ENCODE measurements around the gene ASB11. TPM values are rescaled to one million over a fixed set of nuclear protein-coding genes. Genes with fewer than 3 reads are reported as not detected.

ASB11 gene, protein sequence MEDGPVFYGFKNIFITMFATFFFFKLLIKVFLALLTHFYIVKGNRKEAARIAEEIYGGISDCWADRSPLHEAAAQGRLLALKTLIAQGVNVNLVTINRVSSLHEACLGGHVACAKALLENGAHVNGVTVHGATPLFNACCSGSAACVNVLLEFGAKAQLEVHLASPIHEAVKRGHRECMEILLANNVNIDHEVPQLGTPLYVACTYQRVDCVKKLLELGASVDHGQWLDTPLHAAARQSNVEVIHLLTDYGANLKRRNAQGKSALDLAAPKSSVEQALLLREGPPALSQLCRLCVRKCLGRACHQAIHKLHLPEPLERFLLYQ
- total RNA-seq: not detected in 2 replicates

GRCh38 chrX:15315509-15315908 is at the start of gene ASB11:
Gene ASB11 (minus strand): TSS chrX:15315640. CDS start chrX:15315605, 35 bp downstream.
- DNase-seq (ENCODE audit: extremely low read depth, low read depth, low spot score): no peak

- no peak for DNase-seq (ENCODE audit: extremely low read depth, low read depth, low spot score)
These were observed 44.3 kb upstream of the ASB11 start for GRCh38 chrX:15359701-15360100.

DNA sequence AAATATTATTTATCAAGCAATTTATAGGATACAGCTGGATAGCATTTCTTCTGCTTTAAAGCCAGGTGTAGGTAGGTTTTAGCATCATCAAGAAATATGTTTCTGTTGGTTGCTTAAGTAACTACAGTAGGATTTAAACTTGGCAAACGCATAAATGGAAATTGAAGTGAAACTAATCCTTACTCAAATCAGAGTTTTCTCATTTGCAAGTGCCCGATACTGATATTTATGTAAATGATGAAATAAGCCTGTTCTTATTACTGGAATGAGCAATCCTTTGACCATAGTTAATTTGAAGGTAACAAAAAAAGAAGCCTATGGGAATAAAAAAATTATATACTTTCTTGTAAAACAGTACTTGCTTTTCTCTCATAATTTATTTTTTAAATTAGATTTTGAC is 43.1 kb upstream of the ASB11 start:
- no peak for DNase-seq (ENCODE audit: extremely low read depth, low read depth, low spot score)

DNA sequence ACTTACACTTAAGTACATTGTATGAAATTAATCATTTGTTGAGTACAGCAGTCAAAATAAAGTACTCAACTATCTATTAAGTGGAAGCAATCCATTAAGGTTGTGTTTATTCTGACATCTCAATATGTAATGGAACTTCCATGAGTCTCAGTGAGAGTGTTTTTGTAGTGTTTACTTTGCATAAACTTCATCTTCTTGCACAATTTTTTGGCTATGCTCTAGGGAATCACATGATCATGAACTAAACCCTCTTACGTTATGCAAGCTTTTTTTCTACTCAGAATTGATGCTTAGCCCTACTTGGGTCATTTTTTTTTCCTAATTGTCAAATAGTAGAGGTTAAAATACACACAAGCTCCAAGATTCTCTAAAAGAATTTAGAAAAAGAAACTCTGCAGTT is 41.0 kb upstream of the ASB11 start:
- no peak for DNase-seq (ENCODE audit: extremely low read depth, low read depth, low spot score)

DNA sequence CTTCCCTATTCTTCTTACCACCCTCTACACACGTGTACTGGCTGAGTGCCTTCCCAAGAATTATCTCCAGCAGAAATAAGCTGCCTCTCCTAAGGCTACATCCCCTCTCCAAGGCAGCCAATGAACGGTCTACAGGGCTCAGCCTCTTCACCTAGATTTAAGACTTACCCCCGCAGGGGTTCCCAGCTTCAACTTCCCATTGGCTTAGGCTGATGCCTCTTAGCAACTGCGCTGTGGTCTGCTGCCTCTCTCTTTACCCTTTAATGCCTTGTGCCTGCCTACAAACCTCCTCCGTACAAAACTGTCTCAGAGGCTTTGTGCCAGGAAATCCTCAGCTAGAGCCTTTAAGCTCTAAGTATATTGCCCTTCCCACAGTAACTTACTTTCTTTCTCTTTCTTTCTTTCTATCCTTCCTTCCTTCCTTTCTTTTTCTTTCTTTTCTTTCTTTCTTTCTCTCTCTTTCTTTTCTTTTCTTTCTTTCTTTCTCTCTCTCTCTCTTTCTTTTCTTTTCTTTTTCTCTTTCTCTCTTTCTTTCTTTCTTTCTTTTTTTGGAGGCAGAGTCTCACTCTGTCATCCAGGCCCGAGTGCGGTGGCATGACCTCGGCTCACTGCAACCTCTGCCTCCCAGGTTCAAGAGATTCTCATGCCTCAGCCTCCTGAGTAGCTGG is 35.0 kb upstream of the ASB11 start:
- no peak for DNase-seq (ENCODE audit: extremely low read depth, low read depth, low spot score)

GRCh38 chrX:15349046-15349445 is 33.6 kb upstream of the ASB11 start:
- DNase-seq (ENCODE audit: extremely low read depth, low read depth, low spot score): peak; percentile 56

DNA sequence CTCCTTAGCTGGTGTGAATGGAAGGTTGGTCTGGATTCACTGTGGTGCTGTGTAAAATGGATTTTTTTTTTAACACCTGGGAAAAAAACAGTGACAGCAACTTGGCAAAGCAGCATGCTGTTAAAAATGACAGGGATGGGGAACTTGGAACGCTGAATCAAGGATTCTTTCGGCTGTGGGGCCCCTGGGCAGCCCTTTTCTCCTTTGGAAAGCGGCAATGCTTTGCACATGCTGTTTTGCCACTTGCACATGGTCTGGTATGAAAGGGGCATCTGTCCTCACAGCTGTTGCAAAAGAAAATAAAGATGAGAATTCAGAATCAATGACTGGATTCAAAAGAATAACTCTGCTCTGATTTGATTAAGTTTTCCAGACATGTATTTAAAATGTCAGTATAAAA is 30.5 kb upstream of the ASB11 start:
- DNase-seq (ENCODE audit: extremely low read depth, low read depth, low spot score): no peak

DNA sequence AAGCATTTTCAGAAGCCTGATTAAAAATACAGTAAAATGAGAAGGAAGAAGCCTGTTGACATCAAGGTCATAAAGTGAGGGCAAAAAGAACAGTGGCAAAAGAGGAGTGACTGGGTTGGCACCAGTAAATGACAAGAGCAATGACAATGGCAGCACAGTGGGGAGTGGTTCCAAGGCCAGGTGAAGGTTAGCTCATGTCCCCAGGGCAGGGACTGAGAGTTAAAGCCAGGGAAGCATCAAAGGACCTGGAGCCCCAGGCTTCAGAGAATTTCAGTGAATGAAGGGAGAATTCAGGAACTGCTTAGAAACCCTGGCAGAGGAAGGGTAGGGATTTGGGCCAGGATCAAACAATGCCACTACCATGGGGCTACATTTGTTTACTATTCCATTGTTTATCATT is 28.7 kb upstream of the ASB11 start:
- no peak for DNase-seq (ENCODE audit: extremely low read depth, low read depth, low spot score)

DNA sequence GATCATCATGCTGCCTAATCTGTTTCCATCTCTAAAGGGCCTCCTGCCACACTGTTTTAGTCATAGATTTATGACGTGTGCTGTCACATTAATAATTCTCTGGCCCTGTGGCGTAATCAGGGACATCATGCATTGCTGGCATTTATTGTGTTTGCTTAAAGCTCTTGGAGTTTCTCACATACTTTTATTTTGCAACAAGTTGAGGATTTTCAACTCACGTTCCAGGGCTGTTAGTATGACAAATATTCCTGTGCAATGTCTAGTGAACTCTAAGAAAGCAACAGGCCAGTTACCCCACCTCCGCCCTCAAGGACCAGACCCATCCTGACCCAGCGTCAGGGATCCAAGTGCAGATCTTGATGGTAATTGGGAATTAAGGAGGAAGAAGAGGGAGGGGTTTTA is 27.6 kb upstream of the ASB11 start:
- no peak for DNase-seq (ENCODE audit: extremely low read depth, low read depth, low spot score)

DNA sequence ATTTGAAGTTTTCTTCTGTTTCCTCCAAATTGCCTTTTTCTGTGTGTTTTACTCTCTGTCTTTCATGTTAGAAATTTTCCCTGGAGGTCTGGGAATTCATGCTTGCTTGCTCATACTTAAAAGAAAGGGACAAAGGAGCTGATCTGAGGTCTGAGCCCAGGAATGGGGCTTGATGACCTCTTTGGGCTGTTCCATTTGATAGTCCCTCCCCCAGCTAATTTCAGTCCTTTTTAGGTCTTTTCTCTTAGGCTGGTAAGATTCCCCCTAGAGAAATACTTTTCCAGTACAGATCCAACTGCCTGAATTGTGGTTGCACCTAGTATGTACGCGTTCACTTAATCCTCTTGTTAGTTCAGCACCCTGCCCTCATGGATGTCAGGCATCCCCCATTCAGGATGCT is 25.4 kb upstream of the ASB11 start:
- no peak for DNase-seq (ENCODE audit: extremely low read depth, low read depth, low spot score)

DNA sequence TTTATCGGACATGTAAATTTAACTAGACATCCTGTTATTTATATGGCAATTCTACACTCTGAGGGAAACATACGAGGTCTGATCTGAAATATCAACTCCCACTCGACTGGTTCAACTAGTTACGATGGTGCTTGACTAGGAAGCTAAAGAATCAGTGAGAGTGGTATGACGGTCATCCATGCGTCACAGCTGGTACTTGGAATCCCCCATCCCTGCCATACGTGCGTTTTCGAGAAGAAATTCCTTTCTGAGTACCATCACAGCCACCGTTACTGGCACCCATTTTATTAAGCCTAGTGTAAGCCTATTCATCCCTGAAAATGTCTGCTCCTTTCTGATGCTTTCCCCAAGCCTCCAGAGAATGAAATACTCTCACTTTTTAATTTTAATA is 20.6 kb upstream of the ASB11 start:
- no peak for DNase-seq (ENCODE audit: extremely low read depth, low read depth, low spot score)

GRCh38 chrX:15335135-15336022 is 19.9 kb upstream of the ASB11 start, which contains the start of gene PIGA:
Gene PIGA (minus strand): TSS chrX:15335523. CDS start chrX:15331930, 3,593 bp downstream.
- DNase-seq (ENCODE audit: extremely low read depth, low read depth, low spot score): peak; percentile 55

DNA sequence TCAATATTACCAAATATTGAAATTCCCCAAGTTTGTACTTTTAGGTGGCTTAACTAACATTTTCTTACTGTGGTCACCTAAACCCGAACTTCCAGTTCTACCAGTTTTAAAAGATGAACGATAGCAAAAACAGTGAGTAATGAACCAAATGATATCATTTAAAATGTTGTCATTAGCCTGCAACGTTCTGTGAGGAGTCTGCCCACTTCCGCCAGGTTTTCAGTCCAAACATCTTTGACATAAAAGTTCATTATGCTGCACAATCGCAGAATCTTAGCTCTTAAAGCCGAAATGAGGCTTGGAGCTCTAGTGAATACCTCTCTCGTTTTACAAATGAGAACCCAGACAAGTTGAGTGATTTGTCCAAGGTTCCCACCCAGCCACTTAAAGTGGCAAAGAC is 19.1 kb upstream of the ASB11 start:
- no peak for DNase-seq (ENCODE audit: extremely low read depth, low read depth, low spot score)

- DNase-seq (ENCODE audit: extremely low read depth, low read depth, low spot score): no peak
These were observed 13.4 kb upstream of the ASB11 start for GRCh38 chrX:15328821-15329220.

DNA sequence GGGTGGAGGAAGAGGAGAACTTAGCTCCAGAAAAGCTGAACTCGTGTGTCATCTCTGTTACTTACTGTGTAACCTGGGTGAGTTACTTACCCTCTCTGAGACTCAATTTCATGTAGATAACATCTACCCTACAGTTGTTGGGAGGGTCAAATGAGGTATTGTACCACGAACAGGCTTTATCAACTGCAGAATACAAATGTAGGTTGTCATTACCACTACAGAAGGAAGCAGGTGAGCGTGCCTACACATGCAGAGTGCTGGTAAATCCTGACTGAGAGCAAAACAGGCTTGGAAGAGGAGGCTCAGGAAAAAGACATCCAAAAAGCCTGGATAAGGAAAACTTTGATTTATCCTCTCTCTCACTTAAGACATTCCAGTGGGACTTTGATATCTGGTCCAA is 12.7 kb upstream of the ASB11 start:
- no peak for DNase-seq (ENCODE audit: extremely low read depth, low read depth, low spot score)

DNA sequence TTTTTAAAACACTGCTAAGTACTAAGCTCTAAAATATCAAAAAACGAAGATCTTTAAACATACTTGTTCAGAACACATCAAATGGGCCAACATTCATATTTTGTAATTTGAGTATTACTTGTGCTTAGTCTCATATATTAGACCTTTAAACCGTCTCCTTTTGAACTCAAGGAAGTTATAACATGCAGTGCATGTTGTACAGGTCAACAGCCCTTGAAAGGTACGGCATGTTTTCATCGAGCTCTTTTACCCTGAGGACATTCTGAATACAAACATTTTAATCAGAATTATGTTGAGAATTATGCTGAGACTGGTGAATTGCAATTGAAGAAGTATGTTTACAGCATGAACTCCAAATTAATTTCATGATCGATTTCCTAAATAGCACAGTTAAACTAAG is 7.0 kb upstream of the ASB11 start:
- DNase-seq (ENCODE audit: extremely low read depth, low read depth, low spot score): no peak

DNA sequence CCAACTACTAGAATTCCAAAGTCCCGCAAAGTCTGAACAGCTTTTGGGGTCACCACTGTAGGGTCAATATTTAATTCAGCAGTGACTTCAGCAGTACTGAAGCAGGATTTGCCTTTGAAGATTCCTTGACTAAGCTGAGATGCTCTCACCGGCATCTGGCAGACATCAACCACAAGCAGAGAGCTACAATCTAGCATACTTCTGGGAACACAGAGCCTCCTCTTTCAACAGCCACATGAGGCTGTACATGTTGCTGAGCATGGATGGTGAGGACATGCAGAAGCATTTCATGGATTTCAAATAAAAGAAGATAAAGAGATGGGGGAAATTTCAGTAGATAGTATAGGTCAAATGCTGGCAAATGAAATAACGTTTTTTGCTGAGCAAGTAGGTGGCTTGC is 6.6 kb upstream of the ASB11 start:
- DNase-seq (ENCODE audit: extremely low read depth, low read depth, low spot score): no peak

GRCh38 chrX:15321447-15321846 is 6.0 kb upstream of the ASB11 start:
- no peak for DNase-seq (ENCODE audit: extremely low read depth, low read depth, low spot score)

GRCh38 chrX:15320297-15320696 is 4.9 kb upstream of the ASB11 start:
- no peak for DNase-seq (ENCODE audit: extremely low read depth, low read depth, low spot score)

GRCh38 chrX:15319075-15319474 is 3.6 kb upstream of the ASB11 start:
- no peak for DNase-seq (ENCODE audit: extremely low read depth, low read depth, low spot score)

DNA sequence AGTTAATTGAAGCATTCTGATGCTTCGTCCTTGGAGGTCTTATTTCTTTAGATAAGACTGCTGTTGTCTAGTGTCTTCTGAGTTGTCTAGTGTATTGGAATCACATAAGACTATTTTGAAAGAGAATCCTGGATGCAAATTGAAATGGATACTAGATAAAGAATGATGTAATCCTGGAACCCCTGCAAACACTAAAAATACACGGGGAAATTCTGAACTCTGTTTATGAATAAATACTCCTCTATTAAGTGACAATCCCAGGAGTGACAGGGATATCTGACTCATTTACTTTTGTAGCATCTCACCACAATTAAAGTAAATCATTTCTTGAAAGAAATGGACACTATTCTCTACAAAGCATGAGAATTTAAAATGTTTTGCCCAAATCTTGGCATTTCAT is 968 bp downstream of the ASB11 start:
- DNase-seq (ENCODE audit: extremely low read depth, low read depth, low spot score): no peak

Data from glomerular endothelial cell (primary cell).